ENCODE data around the gene GLCE. TPM values are rescaled to one million over a fixed set of nuclear protein-coding genes. Genes with fewer than 3 reads are reported as not detected.
A peak's percentile ranks its signal among the peaks of the same experiment; 100 is the strongest.

GLCE gene
- total RNA-seq, 4 donors from 2014 or later = 11.6 to 20.3 (median 16.0) TPM

- no peaks in the 10 kb centered on the region for H3K36me3 ChIP-seq
- 82 to 92% methylated on average over 6 of the region's 6 CpGs for WGBS, 2 donors
- H3K4me1 ChIP-seq = no peaks in the 10 kb centered on the region
- no peak overlapping the region for H3K4me3 ChIP-seq
- DNase-seq (ENCODE audit: low spot score in 2 of 2) = no peak
- no peak for TF ChIP-seq CTCF (IDR thresholded peaks at IDR 0.05)
- no peak for TF ChIP-seq POLR2A (IDR thresholded peaks at IDR 0.05)
- TF ChIP-seq EP300 (IDR thresholded peaks at IDR 0.05) = no peak
- H3K9me3 ChIP-seq = no peaks in the 10 kb centered on the region
- H3K27ac ChIP-seq = peak overlapping the region in 1 of 4 donors; percentile 26
- H3K27me3 ChIP-seq = no peaks in the 10 kb centered on the region
These were observed 153.7 kb downstream of the GLCE start for GRCh38 chr15:69314131-69314530.

- WGBS, 2 donors = 85 to 90% methylated on average over 8 of the region's 8 CpGs
- H3K36me3 ChIP-seq = no peaks in the 10 kb centered on the region
- DNase-seq (ENCODE audit: low spot score in 2 of 2) = no peak
- H3K27me3 ChIP-seq = no peaks in the 10 kb centered on the region
- TF ChIP-seq EP300 (IDR thresholded peaks at IDR 0.05) (no peak), CTCF (IDR thresholded peaks at IDR 0.05) (no peak), POLR2A (IDR thresholded peaks at IDR 0.05) (no peak)
- H3K4me1 ChIP-seq = no peaks in the 10 kb centered on the region
- no peaks in the 10 kb centered on the region for H3K9me3 ChIP-seq
- no peak overlapping the region for H3K4me3 ChIP-seq
- H3K27ac ChIP-seq = no peak overlapping the region
These were observed 154.3 kb downstream of the GLCE start for GRCh38 chr15:69314736-69315135.

GRCh38 chr15:69315402-69316110 is 155.1 kb downstream of the GLCE start:
- DNase-seq (ENCODE audit: low spot score in 2 of 2) = no peak
- H3K4me3 ChIP-seq = no peak overlapping the region
- 76 to 78% methylated on average over 9 of the region's 9 CpGs for WGBS, 2 donors
- TF ChIP-seq EP300 (IDR thresholded peaks at IDR 0.05) (no peak), CTCF (IDR thresholded peaks at IDR 0.05) (no peak), POLR2A (IDR thresholded peaks at IDR 0.05) (no peak)
- H3K36me3 ChIP-seq = no peaks in the 10 kb centered on the region
- H3K27me3 ChIP-seq = no peaks in the 10 kb centered on the region
- no peaks in the 10 kb centered on the region for H3K9me3 ChIP-seq
- H3K4me1 ChIP-seq = no peaks in the 10 kb centered on the region
- no peak overlapping the region for H3K27ac ChIP-seq

GRCh38 chr15:69316291-69316690 is 155.9 kb downstream of the GLCE start:
- TF ChIP-seq POLR2A (IDR thresholded peaks at IDR 0.05) (no peak), CTCF (IDR thresholded peaks at IDR 0.05) (no peak), EP300 (IDR thresholded peaks at IDR 0.05) (no peak)
- H3K4me1 ChIP-seq = no peaks in the 10 kb centered on the region
- no peak overlapping the region for H3K4me3 ChIP-seq
- no peaks in the 10 kb centered on the region for H3K27me3 ChIP-seq
- no peak for DNase-seq (ENCODE audit: low spot score in 2 of 2)
- 83 to 84% methylated on average over 8 of the region's 8 CpGs for WGBS, 2 donors
- no peaks in the 10 kb centered on the region for H3K9me3 ChIP-seq
- H3K27ac ChIP-seq = no peak overlapping the region
- H3K36me3 ChIP-seq = no peaks in the 10 kb centered on the region

- DNase-seq (ENCODE audit: low spot score in 2 of 2) = no peak
- no peak overlapping the region for H3K27ac ChIP-seq
- TF ChIP-seq EP300 (IDR thresholded peaks at IDR 0.05) = no peak
- no peak for TF ChIP-seq CTCF (IDR thresholded peaks at IDR 0.05)
- no peak for TF ChIP-seq POLR2A (IDR thresholded peaks at IDR 0.05)
- H3K4me3 ChIP-seq = no peak overlapping the region
- H3K9me3 ChIP-seq = no peaks in the 10 kb centered on the region
- H3K4me1 ChIP-seq = no peaks in the 10 kb centered on the region
- no peaks in the 10 kb centered on the region for H3K36me3 ChIP-seq
- no peaks in the 10 kb centered on the region for H3K27me3 ChIP-seq
- 64 to 65% methylated on average over 5 of the region's 5 CpGs for WGBS, 2 donors
These were observed 157.0 kb downstream of the GLCE start for GRCh38 chr15:69317392-69317841.
